ENCODE measurements around the gene HBE1.

HBE1 gene

DNA sequence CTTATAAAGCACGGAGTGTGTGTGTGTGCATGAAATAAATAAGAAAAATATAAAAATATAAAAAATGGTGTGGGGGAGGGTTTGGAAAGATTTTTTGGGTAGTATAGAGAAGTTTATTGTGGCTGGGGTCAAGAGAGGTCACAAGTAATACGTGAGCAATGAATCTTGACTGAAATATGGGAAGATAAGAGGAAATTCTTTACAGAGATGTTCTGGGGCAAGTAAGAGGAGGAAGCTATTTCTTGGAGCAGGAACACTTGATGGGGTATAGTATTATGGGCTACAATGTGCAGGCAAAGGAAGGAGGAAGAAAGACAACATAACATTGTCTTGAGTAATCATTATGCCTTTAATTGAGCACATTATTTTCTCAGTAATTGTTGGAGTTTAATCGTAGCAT, 37.6 kb downstream of the HBE1 start:
- DNase-seq = no peak

DNA sequence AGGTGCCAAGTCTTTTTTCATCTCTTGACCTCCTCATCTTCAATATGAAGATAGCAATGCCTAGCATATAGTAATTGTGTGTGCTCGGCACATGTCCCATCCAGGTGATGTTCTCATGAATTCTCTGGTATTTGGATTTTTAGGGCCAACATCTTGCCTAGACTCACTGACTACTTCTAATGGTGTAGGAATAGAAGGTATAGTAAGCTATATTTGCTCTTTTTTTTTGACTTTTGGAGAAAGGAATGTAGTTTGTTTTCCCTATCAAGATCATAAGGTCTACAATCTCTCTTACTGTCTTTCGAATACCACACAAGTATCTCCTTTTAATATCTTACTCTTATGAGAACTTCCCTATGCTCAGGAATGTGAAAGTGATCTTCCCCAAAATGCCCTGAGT, 38.6 kb downstream of the HBE1 start:
- no peak for DNase-seq

DNA sequence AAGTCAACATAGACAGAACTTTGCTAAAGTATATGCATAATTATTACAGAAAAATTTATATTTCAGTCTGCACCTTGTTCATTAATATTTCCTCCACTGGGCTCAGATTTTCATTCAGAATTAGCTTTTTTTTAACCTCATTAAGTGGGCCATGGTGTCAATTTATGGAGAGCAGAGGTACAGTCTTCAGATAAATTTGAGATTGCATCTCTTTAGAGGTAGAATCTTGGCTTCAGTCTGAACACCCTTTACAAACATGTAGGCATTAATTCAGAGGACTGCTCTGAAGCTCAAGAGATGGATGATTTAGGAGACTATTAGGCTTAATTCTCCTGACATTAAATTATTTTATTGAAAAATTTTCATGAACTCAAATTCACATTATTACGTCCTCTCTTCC, 39.5 kb downstream of the HBE1 start:
- DNase-seq = no peak

GRCh38 chr11:5229796-5230195, 39.9 kb downstream of the HBE1 start:
- DNase-seq = peak; percentile 39

DNA sequence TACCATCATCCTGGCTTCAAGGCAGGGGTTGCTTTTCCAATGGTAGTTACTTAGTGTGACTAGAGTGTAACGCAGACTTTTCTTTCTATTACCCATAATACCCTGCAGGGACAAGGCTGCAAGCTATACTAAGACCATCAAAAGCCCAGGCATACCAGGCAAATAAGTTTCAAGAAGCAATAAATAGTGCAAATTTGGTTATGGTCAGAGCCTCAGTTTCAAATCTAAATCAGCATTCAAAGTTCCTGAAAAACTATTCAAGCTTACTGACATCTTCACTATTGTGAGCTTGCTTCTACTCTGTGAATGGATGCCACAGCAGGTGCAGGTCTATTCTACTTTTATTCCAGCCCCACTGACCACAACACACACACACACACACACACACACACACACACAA, 40.4 kb downstream of the HBE1 start:
- DNase-seq = no peak

- no peak for DNase-seq
Measured at GRCh38 chr11:5228124-5228523, 41.6 kb downstream of the HBE1 start.

- peak; percentile 63 for DNase-seq
Measured at GRCh38 chr11:5227681-5228080, 42.1 kb downstream of the HBE1 start.

GRCh38 chr11:5226732-5227310, 42.9 kb downstream of the HBE1 start, which contains the start of gene HBB:
Gene HBB (minus strand): TSS chr11:5227071. CDS start chr11:5227021, 50 bp downstream.
- peak; percentile 85 for DNase-seq

DNA sequence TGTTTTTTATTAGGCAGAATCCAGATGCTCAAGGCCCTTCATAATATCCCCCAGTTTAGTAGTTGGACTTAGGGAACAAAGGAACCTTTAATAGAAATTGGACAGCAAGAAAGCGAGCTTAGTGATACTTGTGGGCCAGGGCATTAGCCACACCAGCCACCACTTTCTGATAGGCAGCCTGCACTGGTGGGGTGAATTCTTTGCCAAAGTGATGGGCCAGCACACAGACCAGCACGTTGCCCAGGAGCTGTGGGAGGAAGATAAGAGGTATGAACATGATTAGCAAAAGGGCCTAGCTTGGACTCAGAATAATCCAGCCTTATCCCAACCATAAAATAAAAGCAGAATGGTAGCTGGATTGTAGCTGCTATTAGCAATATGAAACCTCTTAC, 44.3 kb downstream of the HBE1 start:
- DNase-seq = peak; percentile 91

- DNase-seq = peak; percentile 78
Measured at GRCh38 chr11:5224538-5225479, 44.9 kb downstream of the HBE1 start.

GRCh38 chr11:5223686-5224085, 46.1 kb downstream of the HBE1 start:
- DNase-seq = peak; percentile 55

- DNase-seq = no peak
Measured at GRCh38 chr11:5223146-5223545, 46.6 kb downstream of the HBE1 start.

Measured in hematopoietic multipotent progenitor cell treated with erythropoietin and hydrocortisone succinate and interleukin-3 and kit ligand, for 4 days (in vitro differentiated cells).